Chondrocyte (in vitro differentiated cells): ENCODE data around the gene DNAJB5. TPM values are rescaled to one million over a fixed set of nuclear protein-coding genes. Genes with fewer than 3 reads are reported as not detected.
"Not testable (repeated sequence)": the region's sequence is repeated elsewhere in the genome, so short reads cannot be mapped to it uniquely, and the experiment has no call there.

ENCODE experiments used
- DNase-seq: peaks from one replicate; pipeline ENCODE4 v3.0.0; 2021; ENCODE audit warnings: mixed read lengths, low spot score
- H3K27ac Mint-ChIP-seq: one replicate; pipeline ENCODE4 v1.8.0; 2021; ENCODE audit warnings: mild to moderate bottlenecking, moderate library complexity, mixed read lengths; ENCODE audit not compliant: unreplicated experiment
- H3K27me3 Mint-ChIP-seq: 2 replicates; pipeline ENCODE4 v1.8.0; 2021; ENCODE audit warnings: low read depth, mixed read lengths
- H3K36me3 Mint-ChIP-seq: 2 replicates; pipeline ENCODE4 v1.8.0; 2021; ENCODE audit warnings: low read depth, mixed read lengths
- H3K4me1 Mint-ChIP-seq: 2 replicates; pipeline ENCODE4 v1.8.0; 2021; ENCODE audit warnings: low read depth, mild to moderate bottlenecking, mixed read lengths
- H3K4me3 Mint-ChIP-seq: one replicate; pipeline ENCODE4 v1.8.0; 2021; ENCODE audit warnings: mild to moderate bottlenecking, moderate library complexity, mixed read lengths; ENCODE audit not compliant: unreplicated experiment
- H3K9me3 Mint-ChIP-seq: 2 replicates; pipeline ENCODE4 v1.8.0; 2021; ENCODE audit warnings: low read depth, mixed read lengths
- CTCF ChIP-seq: fragments of 200-600 bp; sonication (generic); IDR thresholded peaks from 2 replicates; pipeline ENCODE4 v1.5.0; 2021; ENCODE audit warnings: antibody characterized with exemption, mild to moderate bottlenecking, moderate library complexity
- total RNA-seq: library from RNA; stranded (reverse); gene quantifications from 3 replicates; pipeline ENCODE4 v1.2.1, GENCODE V29; 2021

Gene DNAJB5
- total RNA-seq, 1 donor from 2014 or later = 15.2 TPM

GRCh38 chr9:35010351-35010958, 20.9 kb downstream of the DNAJB5 start:
- peaks cover 18% of the 10 kb centered on the region for H3K9me3 Mint-ChIP-seq
- H3K4me1 Mint-ChIP-seq = peaks cover 6% of the 10 kb centered on the region
- H3K27ac Mint-ChIP-seq = no peak overlapping the region
- DNase-seq = no peak
- H3K4me3 Mint-ChIP-seq = no peak overlapping the region
- no peak for TF ChIP-seq CTCF
- no peaks in the 10 kb centered on the region for H3K27me3 Mint-ChIP-seq
- peaks cover 60% of the 10 kb centered on the region for H3K36me3 Mint-ChIP-seq

GRCh38 chr9:35014517-35014916, 25.0 kb downstream of the DNAJB5 start:
- Mint-ChIP-seq H3K27ac (no peak overlapping the region), H3K36me3 (peaks cover 49% of the 10 kb centered on the region), H3K27me3 (no peaks in the 10 kb centered on the region), H3K4me1 (peaks cover 6% of the 10 kb centered on the region), H3K9me3 (peaks cover 20% of the 10 kb centered on the region), H3K4me3 (no peak overlapping the region)
- no peak for TF ChIP-seq CTCF
- DNase-seq = no peak

GRCh38 chr9:35023443-35023842, 33.9 kb downstream of the DNAJB5 start:
- not testable (repeated sequence) for H3K4me1 Mint-ChIP-seq, H3K27me3 Mint-ChIP-seq, H3K27ac Mint-ChIP-seq, DNase-seq, H3K9me3 Mint-ChIP-seq, H3K4me3 Mint-ChIP-seq
- H3K36me3 Mint-ChIP-seq = peaks cover 41% of the 10 kb centered on the region

GRCh38 chr9:35026671-35027070, 37.1 kb downstream of the DNAJB5 start:
- H3K36me3 Mint-ChIP-seq = peaks cover 31% of the 10 kb centered on the region
- no peak for DNase-seq
- no peak overlapping the region for H3K4me3 Mint-ChIP-seq
- no peak overlapping the region for H3K27ac Mint-ChIP-seq
- no peaks in the 10 kb centered on the region for H3K9me3 Mint-ChIP-seq
- TF ChIP-seq CTCF = no peak
- H3K27me3 Mint-ChIP-seq = no peaks in the 10 kb centered on the region
- H3K4me1 Mint-ChIP-seq = peaks cover 10% of the 10 kb centered on the region

GRCh38 chr9:35027374-35027773, 37.8 kb downstream of the DNAJB5 start:
- no peak overlapping the region for H3K4me3 Mint-ChIP-seq

More at GRCh38 chr9:35027374-35027773, 37.8 kb downstream of the DNAJB5 start:
- TF ChIP-seq CTCF = no peak
- DNase-seq = no peak
- peak overlapping the region; percentile 32 for H3K27ac Mint-ChIP-seq
- peaks cover 26% of the 10 kb centered on the region for H3K36me3 Mint-ChIP-seq
- peaks cover 10% of the 10 kb centered on the region for H3K4me1 Mint-ChIP-seq
- H3K9me3 Mint-ChIP-seq = no peaks in the 10 kb centered on the region
- H3K27me3 Mint-ChIP-seq = no peaks in the 10 kb centered on the region
